AG20443 (cell line): ENCODE measurements around the gene ATG4A.

Source experiments
- DNase-seq: peaks from one replicate; pipeline ENCODE4 v3.0.0; 2012; ENCODE audit warnings: low spot score, mixed read lengths

Gene ATG4A

GRCh38 chrX:108091264-108091877 lies at the start of gene ATG4A, which contains the start of gene PSMD10:
ATG4A (plus strand) TSS chrX:108091778; CDS start chrX:108091827, 49 bp downstream.
PSMD10 (minus strand) TSS chrX:108091542; CDS start chrX:108091520, 22 bp downstream.
- DNase-seq: peak; percentile 88

DNA sequence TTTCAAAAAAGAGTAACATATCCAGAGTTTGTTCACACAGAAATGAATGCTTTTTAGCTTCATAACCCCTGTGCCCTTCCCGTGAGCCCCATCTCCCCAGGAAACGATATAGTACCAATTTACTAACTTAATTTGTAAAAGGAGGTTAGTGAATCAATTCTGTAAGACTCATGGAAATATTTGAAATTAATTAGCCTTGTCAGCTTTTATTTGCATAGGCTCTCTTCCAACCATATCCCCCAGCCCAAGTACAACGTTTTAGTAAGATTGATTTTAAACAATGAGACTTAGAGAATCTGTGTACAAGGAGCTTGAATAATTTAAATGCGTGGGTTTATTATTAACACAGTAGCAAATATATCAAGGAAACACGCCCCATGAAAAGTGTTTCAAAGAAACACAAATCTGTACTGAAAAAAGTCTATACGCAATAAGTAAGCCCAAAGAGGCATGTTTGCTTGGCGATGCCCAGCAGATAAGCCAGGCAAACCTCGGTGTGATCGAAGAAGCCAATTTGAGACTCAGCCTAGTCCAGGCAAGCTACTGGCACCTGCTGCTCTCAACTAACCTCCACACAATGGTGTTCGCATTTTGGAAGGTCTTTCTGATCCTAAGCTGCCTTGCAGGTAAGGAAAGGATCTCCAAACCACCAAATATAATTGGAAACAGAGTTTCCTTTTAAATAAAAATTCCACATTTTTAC lies 46.9 kb upstream of the ATG4A start, which contains the start of gene VSIG1:
VSIG1 (plus strand) TSS at position 512 of the 703 bp plus-strand sequence; CDS start at position 578, 66 bp downstream.
- DNase-seq: no peak

GRCh38 chrX:108049649-108050048 lies 41.9 kb upstream of the ATG4A start:
- DNase-seq: no peak

- no peak for DNase-seq
Observed at GRCh38 chrX:108053218-108053617, 38.4 kb upstream of the ATG4A start.

DNA sequence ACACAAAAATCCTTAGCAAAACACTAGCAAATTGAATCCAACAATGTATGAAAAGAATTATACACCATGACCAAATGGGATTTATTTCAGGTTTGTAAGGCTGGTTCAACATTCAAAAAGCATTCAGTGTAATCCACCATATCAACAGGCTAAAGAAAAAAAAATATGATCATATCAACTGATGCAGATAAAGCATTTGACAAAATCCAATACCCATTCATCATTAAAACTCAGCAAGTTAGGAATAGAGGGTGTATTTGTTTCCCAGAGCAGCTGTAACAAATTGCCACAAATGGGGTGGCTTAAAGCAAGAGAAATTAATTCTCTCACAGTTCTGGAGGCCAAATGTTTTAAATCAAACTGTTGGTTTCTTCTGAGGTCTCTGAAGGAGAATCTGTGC lies 36.0 kb upstream of the ATG4A start:
- no peak for DNase-seq

- no peak for DNase-seq
Observed at GRCh38 chrX:108059801-108060200, 31.8 kb upstream of the ATG4A start.

DNA sequence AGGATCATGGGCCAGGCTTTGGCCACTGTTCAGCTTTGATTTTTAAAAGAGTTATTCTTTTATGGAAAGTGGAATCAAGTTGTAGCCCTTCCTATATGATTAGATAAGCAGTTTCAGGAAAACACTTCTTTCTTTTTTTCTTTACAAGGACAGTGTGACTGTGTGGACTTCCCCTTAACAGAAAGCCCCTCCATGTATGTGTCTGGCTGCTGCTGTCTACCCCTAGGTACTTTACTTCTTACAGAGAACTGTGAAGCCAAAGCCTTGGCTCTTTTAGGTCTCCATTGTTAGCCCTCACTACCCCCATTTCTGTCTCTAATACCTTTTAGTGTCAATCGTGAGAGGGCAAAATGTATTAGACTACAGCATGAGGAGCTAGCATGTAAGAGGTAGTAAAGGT lies 27.6 kb upstream of the ATG4A start:
- no peak for DNase-seq

DNA sequence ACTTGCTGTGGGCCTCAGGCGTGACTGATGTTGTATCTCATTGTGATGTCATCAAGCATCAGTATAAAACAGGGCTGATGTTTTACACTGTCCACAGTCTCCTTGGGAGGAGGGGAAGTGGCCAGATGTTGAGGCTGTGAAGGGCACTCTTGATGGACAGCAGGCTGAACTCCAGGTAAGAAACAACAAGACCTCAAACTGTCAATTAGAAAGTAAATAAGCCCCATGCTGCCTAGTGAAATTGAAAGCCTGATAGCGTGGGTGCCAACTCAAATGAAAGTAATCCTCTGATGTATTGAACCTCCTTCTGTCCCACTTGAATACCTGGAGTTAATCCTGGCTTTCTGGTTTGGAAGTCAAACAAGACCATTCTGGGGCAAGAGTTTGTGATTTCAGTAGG lies 27.0 kb upstream of the ATG4A start:
- no peak for DNase-seq

DNA sequence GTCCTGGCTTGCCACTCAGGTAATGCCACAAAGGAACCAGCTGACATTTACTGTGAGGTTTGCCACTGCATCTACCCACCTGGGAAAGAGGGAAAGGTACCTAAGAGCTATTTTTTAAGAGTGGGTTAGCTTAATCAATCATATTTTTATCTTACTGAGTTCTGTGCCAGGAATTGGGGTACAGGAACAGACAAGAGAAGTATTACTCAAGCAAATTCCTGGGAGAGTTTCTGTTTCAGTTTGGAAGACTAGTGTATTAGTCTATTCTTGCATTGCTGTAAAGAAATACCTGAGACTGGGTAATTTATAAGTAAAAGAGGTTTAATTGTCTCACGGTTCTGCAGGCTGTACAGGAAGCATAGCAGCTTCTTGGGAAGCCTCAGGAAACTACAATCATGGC lies 23.5 kb upstream of the ATG4A start:
- no peak for DNase-seq

GRCh38 chrX:108070891-108071290 lies 20.7 kb upstream of the ATG4A start:
- DNase-seq: no peak

DNA sequence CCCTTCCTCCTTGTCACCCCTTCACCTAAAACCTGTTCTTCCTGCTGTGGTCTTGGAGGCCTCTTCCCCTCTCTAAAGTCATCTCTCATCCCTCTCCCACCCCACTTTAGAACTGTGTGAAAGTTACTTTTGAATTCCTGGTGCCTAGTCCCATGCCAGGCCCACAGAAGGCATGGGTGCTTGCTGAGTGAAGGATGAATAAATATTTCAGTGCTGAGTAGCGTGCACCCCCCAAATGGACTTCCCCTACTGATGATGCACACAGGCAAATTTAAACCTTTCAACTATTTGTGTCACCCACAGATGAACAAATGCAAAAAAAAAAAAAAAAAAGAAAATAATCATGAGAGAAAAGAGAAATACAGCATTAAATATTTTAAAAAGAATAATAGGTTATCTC lies 20.0 kb upstream of the ATG4A start:
- no peak for DNase-seq

DNA sequence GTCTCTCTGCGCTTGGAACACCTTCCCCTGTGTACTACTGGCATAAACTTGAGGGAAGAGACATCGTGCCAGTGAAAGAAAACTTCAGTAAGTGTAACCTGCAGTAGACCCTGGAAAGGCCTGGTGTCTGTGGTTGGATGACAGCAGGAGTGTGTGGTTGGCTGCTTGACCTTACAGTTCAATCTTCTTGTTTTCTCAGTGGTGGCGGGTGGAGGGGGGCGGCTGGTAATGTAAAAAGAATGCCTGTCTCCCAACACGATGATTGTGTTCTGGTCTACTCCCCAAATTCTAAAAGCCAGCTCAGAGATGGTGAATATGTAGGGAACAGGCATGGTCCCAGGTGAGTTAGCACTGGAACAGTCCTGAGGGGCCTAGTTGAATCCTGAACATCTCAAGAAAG lies 18.8 kb upstream of the ATG4A start:
- DNase-seq: no peak

DNA sequence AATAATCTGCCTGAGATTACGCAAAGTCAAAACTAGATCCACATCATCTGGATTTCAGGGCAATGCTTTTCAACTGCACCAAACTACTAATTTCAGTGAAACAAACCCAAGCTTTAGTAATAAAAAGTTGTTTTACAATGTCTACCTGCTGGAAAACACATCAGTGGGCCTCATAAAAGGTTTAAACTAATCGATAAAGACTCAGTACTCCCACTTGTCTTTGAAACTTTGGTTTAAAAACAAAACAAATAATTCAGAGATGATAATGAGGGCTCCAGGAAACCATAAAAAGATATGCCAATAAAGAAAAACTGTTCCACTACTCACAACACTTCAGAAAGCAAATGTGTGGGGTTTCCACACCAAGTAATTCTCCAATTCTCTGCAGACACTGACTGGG lies 10.5 kb upstream of the ATG4A start:
- DNase-seq: no peak

DNA sequence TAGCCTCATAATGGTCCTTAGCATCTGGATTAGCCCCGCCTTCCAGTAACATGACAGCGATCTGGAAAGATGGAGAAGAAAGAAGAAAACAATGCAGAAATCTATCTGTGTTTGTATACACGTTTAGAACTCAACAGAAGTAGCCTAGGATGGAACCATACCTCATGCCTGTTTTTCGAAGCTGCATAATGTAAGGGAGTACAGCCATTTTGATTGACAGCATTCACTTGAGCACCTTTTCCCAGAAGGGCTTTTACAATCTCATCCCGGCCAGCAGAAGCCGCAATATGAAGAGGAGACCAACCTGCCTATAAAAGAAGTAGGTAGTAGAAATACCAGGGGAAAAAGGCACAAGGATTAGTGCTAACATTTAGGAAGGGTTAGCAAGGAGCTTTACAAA lies 3.8 kb upstream of the ATG4A start:
- DNase-seq: no peak

DNA sequence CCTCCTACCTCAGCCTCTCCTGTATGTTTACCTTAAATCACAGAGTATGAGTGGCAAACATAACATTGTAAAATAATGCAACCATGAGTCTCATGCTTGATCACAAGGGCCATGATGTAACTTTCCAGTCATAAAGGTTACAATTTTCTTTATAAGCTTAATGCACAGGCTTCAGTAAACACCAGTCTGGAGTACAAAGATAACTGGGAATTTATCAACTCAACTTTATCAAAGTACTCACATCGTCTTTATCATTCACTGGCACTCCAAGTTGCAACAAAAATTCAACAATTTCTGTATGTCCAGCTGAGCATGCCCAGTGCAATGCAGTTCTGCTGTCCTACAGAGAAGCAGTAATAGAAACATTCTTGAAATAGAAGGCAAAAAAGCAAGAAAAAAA lies 3.1 kb upstream of the ATG4A start:
- DNase-seq: no peak

DNA sequence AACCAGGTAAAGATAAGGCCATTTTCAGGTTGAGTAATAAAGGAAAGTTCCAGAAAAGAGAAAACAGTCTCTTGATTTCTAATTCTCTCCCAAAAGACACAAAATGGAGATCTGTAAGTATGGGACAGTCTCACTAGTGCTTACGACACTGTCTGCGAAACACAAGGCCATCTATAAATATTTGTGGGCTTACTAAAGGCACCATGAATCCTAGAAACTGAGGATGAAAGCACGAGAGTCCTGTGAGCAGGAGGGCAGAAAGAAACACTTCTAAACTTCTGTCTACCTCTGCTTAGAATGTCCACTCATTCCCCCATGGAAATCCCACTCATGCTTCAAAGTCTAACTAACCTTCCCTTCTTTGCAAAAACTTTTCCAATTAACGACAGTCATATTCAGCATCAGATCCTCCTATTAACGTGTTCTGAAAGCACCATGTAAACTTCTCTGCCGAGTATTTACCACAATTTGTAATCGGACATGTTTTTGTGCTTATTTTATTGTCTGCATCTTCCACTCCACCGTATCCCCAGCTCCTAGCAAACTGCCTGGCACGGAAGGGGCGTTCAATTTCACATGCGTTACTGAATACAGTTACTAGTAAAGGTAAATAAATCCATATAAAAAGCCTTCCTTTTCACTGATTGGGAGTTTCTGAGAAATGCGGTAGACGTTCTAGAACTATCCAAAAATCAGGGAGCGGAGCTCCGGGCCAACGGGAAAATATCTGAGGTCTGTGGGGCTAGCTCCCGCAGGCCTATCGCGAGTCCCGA lies 901 bp upstream of the ATG4A start:
- DNase-seq: peak; percentile 9

DNA sequence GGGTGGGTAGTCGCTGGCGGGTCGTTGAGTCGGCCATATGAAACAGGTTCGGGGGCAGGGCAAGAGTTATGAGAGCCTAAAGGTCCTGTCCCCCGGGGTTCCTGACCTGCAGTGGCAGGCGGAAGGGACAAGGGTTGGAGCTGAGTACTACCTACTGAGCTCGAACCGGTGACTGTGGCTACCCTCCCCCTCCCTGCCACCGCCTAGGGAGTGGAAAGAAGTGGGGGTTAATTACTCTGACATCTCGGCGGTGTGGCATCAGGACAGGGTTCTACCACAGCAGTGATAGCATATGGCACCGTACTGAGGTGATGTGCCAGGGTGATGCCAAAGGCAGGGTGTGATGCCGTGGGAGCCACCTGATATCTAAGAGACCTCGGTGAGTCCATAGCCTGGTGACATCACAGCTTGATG lies 307 bp downstream of the ATG4A start:
- DNase-seq: no peak

- DNase-seq: no peak
Observed at GRCh38 chrX:108097380-108097779, 5.8 kb downstream of the ATG4A start.

- DNase-seq: no peak
Observed at GRCh38 chrX:108105473-108105872, 13.9 kb downstream of the ATG4A start.

DNA sequence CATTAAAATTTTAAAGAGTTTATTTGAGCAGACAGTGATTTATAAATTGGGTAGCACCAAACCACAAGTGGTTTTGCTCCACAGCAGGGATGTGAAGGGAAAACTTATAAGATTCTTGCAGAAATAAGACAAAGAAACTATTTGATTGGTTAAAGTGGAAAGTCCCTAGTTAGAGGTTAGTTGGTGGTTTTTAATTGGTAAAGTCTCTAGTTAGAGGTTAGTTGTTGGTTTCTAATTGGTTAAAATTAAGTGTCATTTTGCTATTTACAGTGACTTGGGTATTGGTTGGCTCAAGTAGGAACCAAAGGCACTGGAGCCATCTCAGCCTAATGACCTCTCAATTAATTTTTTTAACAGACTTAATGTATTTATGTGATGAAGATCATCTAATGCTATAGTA lies 23.0 kb downstream of the ATG4A start:
- no peak for DNase-seq

GRCh38 chrX:108117988-108118387 lies 26.4 kb downstream of the ATG4A start:
- no peak for DNase-seq

- no peak for DNase-seq
Observed at GRCh38 chrX:108121291-108121690, 29.7 kb downstream of the ATG4A start.

GRCh38 chrX:108122748-108123147 lies 31.2 kb downstream of the ATG4A start:
- DNase-seq: peak; percentile 20
